Measurements from ENCODE around the gene OSBP2.
"Not testable (repeated sequence)": the region's sequence is repeated elsewhere in the genome, so short reads cannot be mapped to it uniquely, and the experiment has no call there.

The OSBP2 gene

DNA sequence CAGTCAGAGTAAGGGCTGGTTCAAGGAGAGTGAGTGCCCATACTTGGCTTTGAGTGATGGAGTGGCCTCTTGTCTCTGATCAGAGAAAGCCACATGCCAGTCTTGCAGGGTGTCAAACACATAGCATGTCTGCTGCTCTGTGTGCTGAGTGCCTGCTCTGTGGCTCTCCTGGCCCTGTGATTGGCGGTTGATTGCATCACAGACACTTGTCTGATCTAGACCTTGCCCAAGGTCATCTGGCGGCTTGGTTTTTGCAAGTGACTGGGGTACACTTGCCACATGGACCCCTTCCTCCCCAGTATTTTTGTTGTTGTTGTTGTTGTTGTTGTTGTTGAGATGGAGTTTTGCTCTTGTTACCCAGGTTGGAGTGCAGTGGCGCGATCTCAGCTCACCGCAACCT lies 10.3 kb downstream of the OSBP2 start:
- Histone ChIP-seq H3K9ac (ENCODE audit: low read length) (no peak overlapping the region), H4K20me1 (ENCODE audit: insufficient read depth, low read length) (no peaks in the 10 kb centered on the region), H3F3A (ENCODE audit: insufficient read depth, low read length) (no peaks in the 10 kb centered on the region), H3K36me3 (ENCODE audit: insufficient read depth, low read length) (no peaks in the 10 kb centered on the region), H3K79me2 (ENCODE audit: insufficient read depth, low read length) (no peaks in the 10 kb centered on the region), H3K4me2 (ENCODE audit: low read length) (no peak overlapping the region), H3K9me2 (ENCODE audit: low read depth, low read length) (no peaks in the 10 kb centered on the region), H3K27ac (ENCODE audit: low read depth, low read length, poor library complexity, severe bottlenecking) (no peak overlapping the region), H3K4me1 (ENCODE audit: insufficient read depth, low read length, severe bottlenecking) (no peaks in the 10 kb centered on the region), H3K27me3 (ENCODE audit: insufficient read depth, low read length) (no peaks in the 10 kb centered on the region), H3K9me3 (ENCODE audit: low read length) (no peaks in the 10 kb centered on the region), H3K4me3 (ENCODE audit: low read depth, low read length, poor library complexity, severe bottlenecking) (no peak overlapping the region), H2AFZ (ENCODE audit: low read length) (no peak overlapping the region)
- no peak for TF ChIP-seq EZH2 (IDR thresholded peaks at IDR 0.05; ENCODE audit: borderline replicate concordance, low read length)
- TF ChIP-seq, protein P1, sequence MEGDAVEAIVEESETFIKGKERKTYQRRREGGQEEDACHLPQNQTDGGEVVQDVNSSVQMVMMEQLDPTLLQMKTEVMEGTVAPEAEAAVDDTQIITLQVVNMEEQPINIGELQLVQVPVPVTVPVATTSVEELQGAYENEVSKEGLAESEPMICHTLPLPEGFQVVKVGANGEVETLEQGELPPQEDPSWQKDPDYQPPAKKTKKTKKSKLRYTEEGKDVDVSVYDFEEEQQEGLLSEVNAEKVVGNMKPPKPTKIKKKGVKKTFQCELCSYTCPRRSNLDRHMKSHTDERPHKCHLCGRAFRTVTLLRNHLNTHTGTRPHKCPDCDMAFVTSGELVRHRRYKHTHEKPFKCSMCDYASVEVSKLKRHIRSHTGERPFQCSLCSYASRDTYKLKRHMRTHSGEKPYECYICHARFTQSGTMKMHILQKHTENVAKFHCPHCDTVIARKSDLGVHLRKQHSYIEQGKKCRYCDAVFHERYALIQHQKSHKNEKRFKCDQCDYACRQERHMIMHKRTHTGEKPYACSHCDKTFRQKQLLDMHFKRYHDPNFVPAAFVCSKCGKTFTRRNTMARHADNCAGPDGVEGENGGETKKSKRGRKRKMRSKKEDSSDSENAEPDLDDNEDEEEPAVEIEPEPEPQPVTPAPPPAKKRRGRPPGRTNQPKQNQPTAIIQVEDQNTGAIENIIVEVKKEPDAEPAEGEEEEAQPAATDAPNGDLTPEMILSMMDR (IDR thresholded peaks at IDR 0.05; ENCODE audit: low read length), result no peak

DNA sequence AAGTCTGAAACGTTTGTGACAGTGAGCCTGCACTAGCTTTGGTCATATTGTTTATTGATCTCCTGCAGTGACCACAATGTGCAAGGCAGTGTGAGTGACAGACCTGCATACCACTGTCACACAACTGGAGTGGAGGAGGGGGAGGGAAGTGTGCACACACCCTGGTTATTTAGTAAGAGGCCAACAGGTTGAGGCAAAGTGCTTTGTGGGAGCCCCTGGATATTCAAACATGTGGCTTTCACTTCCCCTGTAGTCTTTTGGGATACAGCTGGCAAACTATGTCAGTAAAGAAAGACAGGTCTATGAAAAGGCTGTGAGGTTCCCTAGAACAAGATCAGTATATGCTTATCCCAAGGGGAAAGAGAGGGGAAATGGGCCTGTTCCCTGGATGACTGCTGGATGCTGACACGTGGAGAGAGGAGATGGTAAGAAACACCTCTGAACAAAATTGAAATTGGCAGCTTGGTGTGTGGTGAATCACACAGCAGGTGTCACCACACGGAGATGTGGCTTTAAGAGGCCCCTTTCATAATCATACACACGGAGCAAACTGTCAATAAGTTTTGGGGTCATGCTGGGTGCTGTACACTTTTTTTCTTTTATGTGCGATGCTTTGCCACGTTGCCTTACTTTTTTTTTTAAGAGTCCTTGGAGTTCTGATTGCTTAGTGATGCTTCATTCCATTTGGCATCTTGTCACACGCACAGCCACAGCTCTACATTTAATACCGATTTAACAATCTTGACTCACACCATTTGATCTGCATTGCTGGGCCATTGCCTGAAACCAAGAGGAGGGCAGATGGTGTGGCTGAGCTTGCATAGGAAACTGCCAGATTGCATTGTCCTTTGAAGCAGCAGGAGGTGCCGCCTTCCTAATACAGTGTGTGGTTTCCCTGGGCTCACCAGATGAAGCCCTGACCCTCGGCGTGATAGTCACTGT lies 11.3 kb downstream of the OSBP2 start:
- Histone ChIP-seq H3K27me3 (ENCODE audit: insufficient read depth, low read length) (no peaks in the 10 kb centered on the region), H3F3A (ENCODE audit: insufficient read depth, low read length) (no peaks in the 10 kb centered on the region), H3K9ac (ENCODE audit: low read length) (no peak overlapping the region), H3K4me2 (ENCODE audit: low read length) (no peak overlapping the region), H3K36me3 (ENCODE audit: insufficient read depth, low read length) (no peaks in the 10 kb centered on the region), H3K79me2 (ENCODE audit: insufficient read depth, low read length) (no peaks in the 10 kb centered on the region), H3K27ac (ENCODE audit: low read depth, low read length, poor library complexity, severe bottlenecking) (no peak overlapping the region), H3K4me3 (ENCODE audit: low read depth, low read length, poor library complexity, severe bottlenecking) (no peak overlapping the region), H3K9me2 (ENCODE audit: low read depth, low read length) (no peaks in the 10 kb centered on the region), H4K20me1 (ENCODE audit: insufficient read depth, low read length) (no peaks in the 10 kb centered on the region), H3K4me1 (ENCODE audit: insufficient read depth, low read length, severe bottlenecking) (no peaks in the 10 kb centered on the region), H3K9me3 (ENCODE audit: low read length) (no peaks in the 10 kb centered on the region), H2AFZ (ENCODE audit: low read length) (no peak overlapping the region)
- TF ChIP-seq, protein P1 (IDR thresholded peaks at IDR 0.05; ENCODE audit: low read length), result no peak
- TF ChIP-seq EZH2 (IDR thresholded peaks at IDR 0.05; ENCODE audit: borderline replicate concordance, low read length), result no peak

DNA sequence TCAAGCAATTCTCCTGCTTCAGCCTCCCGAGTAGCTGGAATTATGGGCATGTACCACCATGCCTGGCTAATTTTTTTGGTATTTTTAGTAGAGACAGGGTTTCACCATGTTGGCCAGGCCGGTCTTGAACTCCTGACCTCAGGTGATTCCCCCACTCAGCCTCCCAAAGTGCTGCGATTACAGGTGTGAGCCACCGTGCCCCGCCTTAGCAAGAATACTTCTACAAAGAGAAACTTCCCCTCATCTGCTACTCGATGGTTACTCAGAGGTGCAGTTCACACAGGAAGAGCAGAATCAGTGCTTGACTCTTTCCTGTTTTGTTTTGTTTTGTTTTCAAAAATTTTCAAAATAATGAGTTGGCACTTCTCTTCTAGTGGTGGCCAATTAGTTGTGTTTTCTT lies 15.3 kb downstream of the OSBP2 start:
- not testable (repeated sequence) for H3K79me2 ChIP-seq (ENCODE audit: insufficient read depth, low read length); H3K27me3 ChIP-seq (ENCODE audit: insufficient read depth, low read length); H3K9me2 ChIP-seq (ENCODE audit: low read depth, low read length); H3K4me2 ChIP-seq (ENCODE audit: low read length); H3K9me3 ChIP-seq (ENCODE audit: low read length); H3K4me1 ChIP-seq (ENCODE audit: insufficient read depth, low read length, severe bottlenecking); H3K27ac ChIP-seq (ENCODE audit: low read depth, low read length, poor library complexity, severe bottlenecking); H3K4me3 ChIP-seq (ENCODE audit: low read depth, low read length, poor library complexity, severe bottlenecking); H4K20me1 ChIP-seq (ENCODE audit: insufficient read depth, low read length); H3K9ac ChIP-seq (ENCODE audit: low read length); H3K36me3 ChIP-seq (ENCODE audit: insufficient read depth, low read length); H3F3A ChIP-seq (ENCODE audit: insufficient read depth, low read length); H2AFZ ChIP-seq (ENCODE audit: low read length)

DNA sequence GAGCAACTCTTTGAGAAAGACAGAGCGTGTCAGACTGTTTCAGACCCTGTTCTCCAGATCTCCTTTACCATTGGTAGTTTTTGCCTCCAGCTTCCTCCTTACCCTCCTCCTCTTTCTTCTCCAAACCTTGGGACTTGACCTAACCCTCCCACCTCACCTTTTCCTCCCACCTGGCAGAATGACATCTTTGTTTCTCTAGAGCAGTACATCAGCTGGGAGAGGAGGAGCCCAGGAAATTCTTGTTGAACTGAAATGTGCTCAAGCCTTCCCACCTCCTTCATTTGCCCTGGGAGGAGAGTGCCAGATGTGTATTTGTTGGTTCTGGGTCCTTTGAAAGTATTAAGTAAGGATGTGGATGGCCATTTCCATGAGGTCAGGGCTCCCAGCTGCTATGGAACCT lies 17.4 kb downstream of the OSBP2 start:
- no peaks in the 10 kb centered on the region for H3K79me2 ChIP-seq (ENCODE audit: insufficient read depth, low read length)
- TF ChIP-seq, protein P1 (IDR thresholded peaks at IDR 0.05; ENCODE audit: low read length), result no peak
- TF ChIP-seq EZH2 (IDR thresholded peaks at IDR 0.05; ENCODE audit: borderline replicate concordance, low read length), result no peak

More for the DNA sequence above, 17.4 kb downstream of the OSBP2 start:
- Histone ChIP-seq H4K20me1 (ENCODE audit: insufficient read depth, low read length) (no peaks in the 10 kb centered on the region), H3F3A (ENCODE audit: insufficient read depth, low read length) (no peaks in the 10 kb centered on the region), H3K27ac (ENCODE audit: low read depth, low read length, poor library complexity, severe bottlenecking) (no peak overlapping the region), H3K9me2 (ENCODE audit: low read depth, low read length) (no peaks in the 10 kb centered on the region), H3K4me3 (ENCODE audit: low read depth, low read length, poor library complexity, severe bottlenecking) (no peak overlapping the region), H3K36me3 (ENCODE audit: insufficient read depth, low read length) (no peaks in the 10 kb centered on the region), H3K4me2 (ENCODE audit: low read length) (no peak overlapping the region), H3K27me3 (ENCODE audit: insufficient read depth, low read length) (no peaks in the 10 kb centered on the region), H3K9me3 (ENCODE audit: low read length) (no peaks in the 10 kb centered on the region), H3K9ac (ENCODE audit: low read length) (no peak overlapping the region), H2AFZ (ENCODE audit: low read length) (no peak overlapping the region), H3K4me1 (ENCODE audit: insufficient read depth, low read length, severe bottlenecking) (no peaks in the 10 kb centered on the region)

Data from OCI-LY1 (cell line).